ENCODE results near the gene ZIM2.

The ZIM2 gene

GRCh38 chr19:56727677-56728076 is 112.8 kb downstream of the ZIM2 start:
- DNase-seq: peak in 36 of 42 donors; percentile 14 to 85 (median 59)
- intact Hi-C loops (cut with DNase I): loop anchor here (5.0 to 10.0 kb wide), 2 partner anchors 107 to 370 kb away; no protein-coding TSS in a partner anchor

GRCh38 chr19:56725829-56726424 is 114.6 kb downstream of the ZIM2 start:
- peak in 28 of 42 donors; percentile 26 to 86 (median 56) for DNase-seq
- intact Hi-C loops (cut with DNase I): loop anchor here (5.0 to 10.0 kb wide), 2 partner anchors 109 to 371 kb away; no protein-coding TSS in a partner anchor
